CD4-positive, alpha-beta T cell treated with Interleukin-12 subunit alpha and Interleukin-12 subunit beta, for 1 hour (primary cell): ENCODE data around the gene RBM26.

Experiments
- DNase-seq: peaks from one replicate; pipeline ENCODE4 v3.0.0-alpha.2; 2020

Gene RBM26

GRCh38 chr13:79405831-79406596, at the start of gene RBM26:
RBM26 (minus strand) TSS chr13:79406255; CDS start chr13:79405774, 481 bp downstream.
- DNase-seq = peak; percentile 96

GRCh38 chr13:79455331-79455730, 49.3 kb upstream of the RBM26 start:
- DNase-seq = no peak

GRCh38 chr13:79452239-79452913, 46.3 kb upstream of the RBM26 start:
- DNase-seq = no peak

- DNase-seq = peak; percentile 83
Observed at GRCh38 chr13:79451500-79451962, 45.5 kb upstream of the RBM26 start.

GRCh38 chr13:79450110-79450509, 44.1 kb upstream of the RBM26 start:
- DNase-seq = no peak

GRCh38 chr13:79448413-79448812, 42.4 kb upstream of the RBM26 start:
- DNase-seq = peak; percentile 23

- no peak for DNase-seq
Observed at GRCh38 chr13:79447741-79448140, 41.7 kb upstream of the RBM26 start.

- DNase-seq = no peak
Observed at GRCh38 chr13:79447141-79447540, 41.1 kb upstream of the RBM26 start.

- no peak for DNase-seq
Observed at GRCh38 chr13:79445968-79446645, 40.1 kb upstream of the RBM26 start.

GRCh38 chr13:79442706-79443105, 36.7 kb upstream of the RBM26 start:
- no peak for DNase-seq

GRCh38 chr13:79442221-79442620, 36.2 kb upstream of the RBM26 start:
- no peak for DNase-seq

- no peak for DNase-seq
Observed at GRCh38 chr13:79440958-79441528, 35.0 kb upstream of the RBM26 start.

- DNase-seq = no peak
Observed at GRCh38 chr13:79439275-79439674, 33.2 kb upstream of the RBM26 start.

- no peak for DNase-seq
Observed at GRCh38 chr13:79435561-79435990, 29.5 kb upstream of the RBM26 start.

GRCh38 chr13:79434556-79434955, 28.5 kb upstream of the RBM26 start:
- no peak for DNase-seq

- DNase-seq = no peak
Observed at GRCh38 chr13:79432992-79433391, 26.9 kb upstream of the RBM26 start.

GRCh38 chr13:79432086-79432485, 26.0 kb upstream of the RBM26 start:
- no peak for DNase-seq

- no peak for DNase-seq
Observed at GRCh38 chr13:79429309-79429708, 23.3 kb upstream of the RBM26 start.

GRCh38 chr13:79427883-79428282, 21.8 kb upstream of the RBM26 start:
- DNase-seq = no peak

- DNase-seq = no peak
Observed at GRCh38 chr13:79427265-79427664, 21.2 kb upstream of the RBM26 start.

- peak; percentile 57 for DNase-seq
Observed at GRCh38 chr13:79423801-79424642, 18.0 kb upstream of the RBM26 start.

- no peak for DNase-seq
Observed at GRCh38 chr13:79423340-79423739, 17.3 kb upstream of the RBM26 start.
